Stimulated activated CD8-positive, alpha-beta memory T cell treated with anti-CD3 and anti-CD28 coated beads, Interleukin-4, amount 100 ng/mL, for 4 hours (primary cell): ENCODE measurements around the gene RAD1.
A peak's percentile ranks its signal among the peaks of the same experiment; 100 is the strongest.
"Not testable (repeated sequence)": the region's sequence is repeated elsewhere in the genome, so short reads cannot be mapped to it uniquely, and the experiment has no call there.

Source experiments
- DNase-seq, 2 donors: peaks; one replicate each; pipeline ENCODE4 v3.0.0-alpha.2; 2020; ENCODE audit warnings: low read depth in 2 of 2, low spot score in 1 of 2

Gene RAD1

GRCh38 chr5:34915139-34915855, at the start of gene RAD1, which contains the start of gene BRIX1:
Gene RAD1, minus strand, starts transcription at chr5:34915504. Its CDS starts 612 bp downstream, at chr5:34914892.
Gene BRIX1, plus strand, starts transcription at chr5:34915711. Its CDS starts 28 bp downstream, at chr5:34915739.
- DNase-seq, result peak; percentile 76 to 84

- DNase-seq, result no peak
These were observed 44.0 kb upstream of the RAD1 start for GRCh38 chr5:34959323-34959722.

GRCh38 chr5:34957857-34958690, 42.8 kb upstream of the RAD1 start:
- no peak for DNase-seq

DNA sequence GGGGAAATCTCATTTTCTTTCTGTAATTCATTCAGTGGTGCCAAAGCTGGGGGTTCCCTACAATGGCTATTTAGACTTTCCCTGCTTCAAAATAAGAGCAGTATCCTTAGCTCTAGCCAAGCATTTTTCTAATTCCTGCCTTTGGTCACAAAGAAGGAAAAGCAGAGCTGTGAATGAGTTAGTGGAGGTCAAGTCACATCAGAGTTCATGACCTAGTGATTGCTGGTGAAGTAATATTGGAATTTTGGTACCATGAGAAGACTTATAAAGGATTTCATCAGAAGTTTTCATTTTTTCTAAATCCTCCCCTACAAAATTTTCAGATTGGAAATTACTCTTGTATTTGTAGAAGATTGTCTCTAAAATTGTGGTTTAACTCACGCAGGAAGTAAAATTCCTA, 42.0 kb upstream of the RAD1 start:
- DNase-seq, result no peak

- DNase-seq, result no peak
These were observed 29.2 kb upstream of the RAD1 start for GRCh38 chr5:34944460-34945047.

- DNase-seq, result no peak
These were observed 28.7 kb upstream of the RAD1 start for GRCh38 chr5:34944044-34944443.

- no peak for DNase-seq
These were observed 26.6 kb upstream of the RAD1 start for GRCh38 chr5:34941936-34942335.

- no peak for DNase-seq
These were observed 17.6 kb upstream of the RAD1 start for GRCh38 chr5:34932947-34933346.

DNA sequence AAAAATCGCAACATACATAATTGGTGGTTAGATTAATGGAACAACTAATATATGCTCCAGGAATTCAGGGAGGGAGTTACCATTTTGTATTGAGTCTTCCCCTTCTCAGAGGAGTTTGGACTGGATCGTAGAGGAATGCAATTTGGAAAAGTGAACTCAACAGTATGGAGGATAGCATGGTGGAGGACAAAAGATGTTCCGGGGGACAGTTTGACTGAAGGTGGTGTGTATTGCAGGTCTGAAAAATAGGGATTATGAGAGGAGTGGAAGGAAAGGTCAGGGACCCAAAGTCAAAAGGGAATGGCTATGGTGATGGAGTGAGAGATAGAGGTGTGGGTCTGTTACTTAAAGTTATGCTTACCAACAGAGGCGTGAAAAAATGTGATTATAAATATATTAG, 15.6 kb upstream of the RAD1 start:
- DNase-seq, result no peak

GRCh38 chr5:34930462-34930844, 15.1 kb upstream of the RAD1 start:
- DNase-seq, result no peak

DNA sequence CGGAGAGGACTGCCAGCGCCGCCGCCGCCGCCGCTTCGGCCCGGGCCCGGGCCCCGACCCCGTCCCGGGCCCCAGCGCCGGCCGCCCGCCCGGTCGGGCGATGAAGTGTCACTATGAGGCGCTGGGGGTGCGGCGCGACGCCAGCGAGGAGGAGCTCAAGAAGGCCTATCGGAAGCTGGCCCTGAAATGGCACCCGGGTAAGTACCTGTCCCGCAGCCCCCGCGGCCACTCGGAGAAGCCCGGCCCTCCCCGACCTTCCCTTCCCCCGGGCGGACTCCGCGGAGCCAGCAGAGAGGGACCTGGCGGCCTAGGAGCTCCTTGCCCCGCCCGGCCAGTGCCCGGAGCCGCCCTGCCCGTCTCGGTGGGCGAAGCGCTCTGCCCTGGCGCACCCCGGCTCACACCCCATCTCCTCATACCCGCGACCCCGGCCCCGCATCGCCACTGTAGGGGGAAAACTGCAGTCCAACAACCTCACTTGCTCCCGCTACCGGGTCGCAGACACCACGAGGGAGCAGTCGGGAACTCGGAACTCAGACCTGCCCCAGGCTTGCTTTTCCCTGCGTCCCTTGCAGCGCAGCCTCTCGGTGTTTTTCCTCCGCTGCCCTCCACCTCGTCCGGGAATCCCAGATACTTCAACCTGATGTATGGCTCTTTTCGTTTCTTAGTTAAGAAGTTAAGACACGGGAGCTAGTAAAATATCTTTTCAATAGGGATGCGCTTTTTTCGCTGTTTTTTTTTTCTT, 14.6 kb upstream of the RAD1 start:
- DNase-seq, result peak; percentile 36 to 66

GRCh38 chr5:34929134-34929719, 13.9 kb upstream of the RAD1 start, which contains the start of gene DNAJC21:
Gene DNAJC21, plus strand, starts transcription at chr5:34929559. Its CDS starts 261 bp downstream, at chr5:34929820.
- peak; percentile 95 to 97 for DNase-seq

DNA sequence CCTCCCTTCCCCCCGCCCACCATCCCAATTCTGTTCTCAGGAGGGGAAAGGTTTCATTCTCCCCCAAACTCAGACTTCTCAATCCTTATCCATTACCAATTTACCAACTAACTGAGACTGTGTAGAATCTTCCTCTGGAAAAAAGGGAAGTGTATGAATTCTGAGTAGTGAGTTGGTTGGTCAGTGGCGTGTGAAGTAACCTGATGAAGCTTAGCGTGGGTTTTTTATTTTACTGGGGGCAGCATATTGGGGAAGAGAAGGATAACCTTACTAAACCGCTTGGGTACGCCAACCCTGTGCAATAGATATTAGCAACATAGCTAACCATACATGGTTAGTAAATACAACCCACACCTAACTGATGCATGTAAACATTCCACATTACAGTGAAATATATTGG, 13.0 kb upstream of the RAD1 start:
- no peak for DNase-seq

DNA sequence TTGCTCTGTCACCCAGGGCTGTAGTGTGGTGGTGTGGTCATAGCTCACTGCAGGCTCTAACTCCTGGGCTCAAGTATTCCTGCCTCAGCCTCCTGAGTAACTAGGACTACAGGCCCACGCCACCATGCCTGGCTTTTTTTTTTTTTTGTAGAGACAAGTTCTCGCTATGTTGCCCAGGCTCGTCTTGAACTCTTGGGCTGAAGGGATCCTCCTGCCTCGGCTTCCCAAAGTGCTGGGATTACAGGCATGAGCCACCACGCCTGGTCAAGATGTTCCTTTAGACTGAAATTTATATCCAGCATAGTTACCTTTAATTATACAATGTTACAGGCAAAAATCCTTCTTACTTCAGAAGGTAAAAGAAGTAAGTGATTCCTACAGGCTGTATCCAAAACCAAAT, 12.5 kb upstream of the RAD1 start:
- DNase-seq, result no peak

GRCh38 chr5:34926318-34926888, 11.1 kb upstream of the RAD1 start:
- no peak for DNase-seq

DNA sequence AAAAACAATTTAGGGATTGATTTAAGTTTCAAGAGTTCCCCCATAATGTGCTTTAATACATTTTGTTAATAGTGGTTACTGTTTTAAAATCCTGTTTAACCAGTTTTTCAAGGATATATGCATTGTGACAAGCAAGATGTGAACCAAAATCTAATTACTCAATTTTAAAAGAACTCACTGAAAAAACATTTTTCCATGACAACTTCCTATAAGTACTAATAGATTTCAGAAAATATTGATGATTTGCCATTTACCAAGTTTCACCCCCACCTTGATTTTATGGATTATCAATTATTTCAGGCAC, 9.1 kb upstream of the RAD1 start:
- no peak for DNase-seq

- no peak for DNase-seq
These were observed 8.6 kb upstream of the RAD1 start for GRCh38 chr5:34923694-34924461.

DNA sequence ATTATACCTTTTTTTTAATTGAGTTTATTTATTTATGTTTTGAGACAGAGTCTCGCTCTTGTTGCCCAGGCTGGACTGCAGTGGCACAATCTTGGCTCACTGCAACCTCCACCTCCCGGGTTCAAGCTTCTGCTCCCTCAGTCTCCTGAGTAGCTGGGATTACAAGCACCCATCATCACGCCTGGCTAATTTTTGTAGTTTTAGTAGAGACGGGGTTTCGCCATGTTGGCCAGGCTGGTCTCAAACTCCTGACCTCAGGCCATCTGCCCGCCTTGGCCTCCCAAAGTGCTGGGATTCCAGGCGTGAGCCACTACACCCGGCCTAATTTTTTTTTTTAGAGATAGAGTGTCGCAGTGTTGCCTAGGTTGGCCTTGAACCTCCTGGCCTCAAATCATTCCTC, 8.0 kb upstream of the RAD1 start:
- DNase-seq, result not testable (repeated sequence)

GRCh38 chr5:34919077-34919476, 3.8 kb upstream of the RAD1 start:
- no peak for DNase-seq

DNA sequence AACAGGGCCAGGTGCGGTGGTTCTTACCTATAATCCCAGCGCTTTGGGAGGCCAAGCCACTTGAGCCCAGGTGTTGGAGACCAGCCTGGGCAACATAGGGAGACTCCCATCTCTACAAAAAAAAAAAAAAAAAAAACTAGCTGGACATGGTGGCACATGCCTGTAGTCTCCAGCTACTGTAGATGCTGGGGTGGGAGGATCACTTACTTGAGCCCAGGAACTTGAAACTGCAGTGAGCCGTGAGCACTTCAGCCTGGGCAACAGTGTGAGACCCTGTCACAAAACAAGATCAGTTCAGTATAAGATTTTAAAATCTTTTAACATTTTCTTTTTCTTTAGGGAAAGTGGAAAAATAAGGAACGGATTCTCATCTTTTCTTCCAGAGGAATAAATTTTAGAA, 2.7 kb upstream of the RAD1 start:
- DNase-seq, result no peak
